Upper lobe of right lung (tissue), 1 donor: Measurements from ENCODE around the gene GPR155. TPM values are rescaled to one million over a fixed set of nuclear protein-coding genes. Genes with fewer than 3 reads are reported as not detected.

Experiments
- ATAC-seq: fragments of 200-7000 bp; cut with Tn5 transposase; one replicate; pipeline ENCODE4 v1.9.1; 2020; ENCODE audit warnings: mild to moderate bottlenecking, moderate library complexity
- DNase-seq: peaks from one replicate; pipeline ENCODE4 v3.0.0-alpha.2; 2020
- H3K27ac ChIP-seq: fragments of 200-600 bp; one replicate; pipeline ENCODE4 v1.8.0; 2022
- H3K27me3 ChIP-seq: fragments of 200-600 bp; one replicate; pipeline ENCODE4 v1.8.0; 2022; ENCODE audit warnings: mild to moderate bottlenecking
- H3K36me3 ChIP-seq: fragments of 200-600 bp; one replicate; pipeline ENCODE4 v1.8.0; 2022
- H3K4me1 ChIP-seq: fragments of 200-600 bp; one replicate; pipeline ENCODE4 v1.8.0; 2022
- H3K4me3 ChIP-seq: fragments of 200-600 bp; one replicate; pipeline ENCODE4 v1.8.0; 2022; ENCODE audit warnings: mild to moderate bottlenecking
- H3K9me3 ChIP-seq: fragments of 200-600 bp; one replicate; pipeline ENCODE4 v1.8.0; 2022
- CTCF ChIP-seq: fragments of 200-600 bp; IDR thresholded peaks from one replicate; pipeline ENCODE4 v1.8.0; 2022; ENCODE audit warnings: antibody characterized with exemption
- intact Hi-C: fragments of 100-400 bp; cut with DNase I; formaldehyde crosslinking; loops from one replicate; pipeline ENCODE4 v1.11.0; 2022
- total RNA-seq: library from RNA; stranded (reverse); fragmentation: NEBNext Ultra II Directional; extraction: Animal tissue kit (Norgen Biotek cat#: 25700); gene quantifications from one replicate; pipeline ENCODE4 v1.2.1, GENCODE V29; 2021
- donor health status: DM: no; HTN: yes; CAD: no; lungs with severe emphysema.

The GPR155 gene
- total RNA-seq, 1 donor from 2014 or later, result 6.3 TPM

- intact Hi-C loops, result no loop called here
- Histone ChIP-seq H3K9me3 (no peaks in the 10 kb centered on the region), H3K27ac (no peak overlapping the region), H3K4me1 (no peaks in the 10 kb centered on the region), H3K36me3 (peaks cover 34% of the 10 kb centered on the region), H3K27me3 (no peaks in the 10 kb centered on the region), H3K4me3 (no peak overlapping the region)
- ATAC-seq (no peak), DNase-seq (no peak)
- no peak for TF ChIP-seq CTCF
Observed at GRCh38 chr2:174400853-174401252, 86.0 kb downstream of the GPR155 start.

GRCh38 chr2:174399171-174399570 is 87.7 kb downstream of the GPR155 start:
- peaks cover 4% of the 10 kb centered on the region for H3K4me1 ChIP-seq
- intact Hi-C loops, result no loop called here

GRCh38 chr2:174397773-174398172 is 89.1 kb downstream of the GPR155 start:
- ATAC-seq, result no peak
- DNase-seq, result no peak
- TF ChIP-seq CTCF, result no peak
- Histone ChIP-seq H3K9me3 (no peaks in the 10 kb centered on the region), H3K27ac (no peak overlapping the region), H3K4me1 (peaks cover 18% of the 10 kb centered on the region), H3K4me3 (no peak overlapping the region), H3K36me3 (peaks cover 22% of the 10 kb centered on the region), H3K27me3 (no peaks in the 10 kb centered on the region)
- intact Hi-C loops, result no loop called here

More at GRCh38 chr2:174399171-174399570, 87.7 kb downstream of the GPR155 start:
- H3K27ac ChIP-seq, result no peak overlapping the region
- ATAC-seq (no peak), DNase-seq (no peak)
- peaks cover 33% of the 10 kb centered on the region for H3K36me3 ChIP-seq
- H3K27me3 ChIP-seq, result no peaks in the 10 kb centered on the region
- H3K9me3 ChIP-seq, result no peaks in the 10 kb centered on the region
- TF ChIP-seq CTCF, result no peak
- H3K4me3 ChIP-seq, result no peak overlapping the region

GRCh38 chr2:174395969-174396630 is 90.7 kb downstream of the GPR155 start:
- Histone ChIP-seq H3K36me3 (peaks cover 11% of the 10 kb centered on the region), H3K4me3 (peak overlapping the region; percentile 76), H3K27me3 (no peaks in the 10 kb centered on the region), H3K27ac (peak overlapping the region; percentile 91), H3K9me3 (no peaks in the 10 kb centered on the region), H3K4me1 (peaks cover 19% of the 10 kb centered on the region)
- DNase-seq (no peak), ATAC-seq (peak; percentile 41)
- TF ChIP-seq CTCF, result no peak
- intact Hi-C loops, result no loop called here

- Histone ChIP-seq H3K36me3 (peaks cover 5% of the 10 kb centered on the region), H3K27me3 (no peaks in the 10 kb centered on the region), H3K4me1 (peaks cover 19% of the 10 kb centered on the region), H3K9me3 (no peaks in the 10 kb centered on the region), H3K4me3 (peak within 1 kb of the TSS; percentile 76), H3K27ac (peak within 1 kb of the TSS; percentile 91)
- intact Hi-C loops, result no loop called here
- peak; percentile 90 for DNase-seq
- ATAC-seq, result peak; percentile 99
- TF ChIP-seq CTCF, result no peak
Observed at GRCh38 chr2:174395284-174395968, 91.4 kb downstream of the GPR155 start, which contains the start of gene SCRN3. Gene SCRN3 (plus strand): TSS chr2:174395730. CDS start chr2:174398284, 2,554 bp downstream.
